ENCODE measurements around the gene TRIM2. TPM values are rescaled to one million over a fixed set of nuclear protein-coding genes. Genes with fewer than 3 reads are reported as not detected.

Gene TRIM2
- total RNA-seq, 3 donors from 2014 or later: 26.7 to 109 (median 52.4) TPM

DNA sequence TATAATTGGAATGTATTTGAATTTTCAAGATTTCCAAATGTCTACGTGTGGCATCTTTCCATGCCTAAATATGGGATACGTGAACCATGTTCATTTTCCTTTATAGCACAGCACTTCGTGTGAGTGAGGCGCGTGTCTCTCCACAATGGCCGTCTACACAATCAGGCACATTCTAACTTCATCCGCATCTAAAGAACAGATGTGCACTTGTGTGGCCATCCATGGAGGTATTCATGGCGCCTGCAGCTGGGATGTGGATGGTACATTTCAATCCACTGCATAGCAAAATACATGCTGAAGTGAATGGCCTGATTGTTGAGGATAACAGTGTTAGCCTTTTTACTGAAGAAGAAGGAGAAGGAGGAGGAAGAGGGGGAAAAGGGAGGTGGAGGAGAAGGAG lies 34.5 kb upstream of the TRIM2 start:
- no peak for DNase-seq (ENCODE audit: low spot score in 2 of 2)
- Histone ChIP-seq H3K27me3 (no peaks in the 10 kb centered on the region), H3K4me3 (no peak overlapping the region), H3K36me3 (no peaks in the 10 kb centered on the region), H3K9me3 (no peaks in the 10 kb centered on the region), H3K27ac (no peak overlapping the region), H3K4me1 (no peaks in the 10 kb centered on the region)
- TF ChIP-seq CTCF (IDR thresholded peaks at IDR 0.05): no peak
- no peak for TF ChIP-seq POLR2AphosphoS5 (IDR thresholded peaks at IDR 0.05)
- TF ChIP-seq POLR2A (IDR thresholded peaks at IDR 0.05): no peak
- intact Hi-C loops (cut with DNase I; ENCODE audit: low total_unique reads): no loop called here

DNA sequence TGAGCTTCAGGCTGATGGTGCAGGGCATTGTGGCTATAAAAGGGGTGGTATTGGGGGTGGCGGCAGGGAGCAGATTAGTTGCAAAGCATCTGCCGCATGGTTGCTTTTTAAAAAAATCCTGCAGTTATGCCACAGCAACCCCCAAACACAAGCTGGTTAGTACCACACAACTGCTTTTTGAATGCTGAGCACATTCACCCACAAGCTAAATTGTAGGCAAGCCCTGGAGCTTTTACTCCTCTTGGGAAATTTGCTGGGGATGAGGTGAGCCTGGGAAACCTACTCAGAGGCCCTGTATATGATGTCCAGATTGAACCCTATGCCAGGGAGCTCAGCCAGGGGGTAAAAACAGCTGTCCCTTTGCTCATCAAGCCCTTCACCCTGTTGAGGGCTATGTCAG lies 33.8 kb upstream of the TRIM2 start:
- no peaks in the 10 kb centered on the region for H3K4me1 ChIP-seq
- DNase-seq (ENCODE audit: low spot score in 2 of 2): no peak
- TF ChIP-seq CTCF (IDR thresholded peaks at IDR 0.05): no peak
- TF ChIP-seq POLR2A (IDR thresholded peaks at IDR 0.05): no peak
- TF ChIP-seq POLR2AphosphoS5 (IDR thresholded peaks at IDR 0.05): no peak
- H3K27ac ChIP-seq: no peak overlapping the region
- H3K4me3 ChIP-seq: no peak overlapping the region
- intact Hi-C loops (cut with DNase I; ENCODE audit: low total_unique reads): no loop called here
- H3K9me3 ChIP-seq: no peaks in the 10 kb centered on the region
- no peaks in the 10 kb centered on the region for H3K36me3 ChIP-seq
- H3K27me3 ChIP-seq: no peaks in the 10 kb centered on the region

- no peak for DNase-seq (ENCODE audit: low spot score in 2 of 2)
- Histone ChIP-seq H3K27me3 (no peaks in the 10 kb centered on the region), H3K27ac (no peak overlapping the region), H3K36me3 (no peaks in the 10 kb centered on the region), H3K9me3 (no peaks in the 10 kb centered on the region), H3K4me3 (no peak overlapping the region), H3K4me1 (no peaks in the 10 kb centered on the region)
- intact Hi-C loops (cut with DNase I; ENCODE audit: low total_unique reads): no loop called here
- no peak for TF ChIP-seq CTCF (IDR thresholded peaks at IDR 0.05)
- no peak for TF ChIP-seq POLR2A (IDR thresholded peaks at IDR 0.05)
- no peak for TF ChIP-seq POLR2AphosphoS5 (IDR thresholded peaks at IDR 0.05)
Observed at GRCh38 chr4:153174821-153175567, 29.2 kb upstream of the TRIM2 start.

GRCh38 chr4:153176938-153177337 lies 27.3 kb upstream of the TRIM2 start:
- TF ChIP-seq POLR2AphosphoS5 (IDR thresholded peaks at IDR 0.05) (no peak), POLR2A (IDR thresholded peaks at IDR 0.05) (no peak), CTCF (IDR thresholded peaks at IDR 0.05) (no peak)
- H3K9me3 ChIP-seq: no peaks in the 10 kb centered on the region
- H3K4me3 ChIP-seq: no peak overlapping the region
- H3K27ac ChIP-seq: no peak overlapping the region
- H3K27me3 ChIP-seq: no peaks in the 10 kb centered on the region
- intact Hi-C loops (cut with DNase I; ENCODE audit: low total_unique reads): no loop called here
- no peaks in the 10 kb centered on the region for H3K36me3 ChIP-seq
- H3K4me1 ChIP-seq: no peaks in the 10 kb centered on the region
- no peak for DNase-seq (ENCODE audit: low spot score in 2 of 2)

- intact Hi-C loops (cut with DNase I; ENCODE audit: low total_unique reads): no loop called here
- DNase-seq (ENCODE audit: low spot score in 2 of 2): no peak
- H3K4me1 ChIP-seq: no peaks in the 10 kb centered on the region
- H3K27ac ChIP-seq: no peak overlapping the region
- H3K9me3 ChIP-seq: no peaks in the 10 kb centered on the region
- TF ChIP-seq POLR2AphosphoS5 (IDR thresholded peaks at IDR 0.05): no peak
- H3K27me3 ChIP-seq: no peaks in the 10 kb centered on the region
- no peak overlapping the region for H3K4me3 ChIP-seq
- no peaks in the 10 kb centered on the region for H3K36me3 ChIP-seq
Observed at GRCh38 chr4:153177841-153178240, 26.4 kb upstream of the TRIM2 start.
